Left ventricle myocardium inferior (tissue), 1 donor: ENCODE data around the gene TMEM214. TPM values are rescaled to one million over a fixed set of nuclear protein-coding genes. Genes with fewer than 3 reads are reported as not detected.

ENCODE experiments used
- DNase-seq: peaks from one replicate; pipeline ENCODE4 v3.0.0-alpha.2; 2020
- H3K27ac ChIP-seq: fragments of 200-600 bp; replicated peaks from 2 replicates; pipeline ENCODE4 v1.8.0; 2021
- H3K27me3 ChIP-seq: fragments of 200-600 bp; 2 replicates; pipeline ENCODE4 v1.8.0; 2021; ENCODE audit warnings: low read depth
- H3K36me3 ChIP-seq: fragments of 200-600 bp; 2 replicates; pipeline ENCODE4 v1.8.0; 2021
- H3K4me1 ChIP-seq: fragments of 200-600 bp; 2 replicates; pipeline ENCODE4 v1.8.0; 2021
- H3K4me3 ChIP-seq: fragments of 200-600 bp; 2 replicates; pipeline ENCODE4 v1.8.0; 2021; ENCODE audit warnings: mild to moderate bottlenecking, moderate library complexity
- H3K9me3 ChIP-seq: fragments of 200-600 bp; replicated peaks from 2 replicates; pipeline ENCODE4 v1.8.0; 2021
- intact Hi-C: fragments of 100-400 bp; cut with micrococcal nuclease; formaldehyde crosslinking; loops from one replicate; pipeline ENCODE4 v1.11.0; 2022
- total RNA-seq: library from RNA; stranded (reverse); fragmentation: NEBNext Ultra II Directional; extraction: Animal tissue kit (Norgen Biotek cat#: 25700); gene quantifications from one replicate; pipeline ENCODE4 v1.2.1, GENCODE V29; 2021
- TF ChIP-seq, protein P1 (sequence below): fragments of 200-600 bp; IDR thresholded peaks from 2 replicates; pipeline ENCODE4 v1.8.0; 2021; ENCODE audit warnings: antibody characterized with exemption, mild to moderate bottlenecking, borderline replicate concordance
- donor health status: DM: no; HTN: yes; CAD: no; lungs with severe emphysema.

Gene TMEM214
- total RNA-seq, 1 donor from 2014 or later = 31.4 TPM

- Histone ChIP-seq H3K27me3 (no peaks in the 10 kb centered on the region), H3K36me3 (no peaks in the 10 kb centered on the region), H3K9me3 (no peaks in the 10 kb centered on the region), H3K4me3 (no peak overlapping the region), H3K4me1 (peaks cover 2% of the 10 kb centered on the region), H3K27ac (no peak overlapping the region)
- intact Hi-C loops = no loop called here
- TF ChIP-seq, protein P1, sequence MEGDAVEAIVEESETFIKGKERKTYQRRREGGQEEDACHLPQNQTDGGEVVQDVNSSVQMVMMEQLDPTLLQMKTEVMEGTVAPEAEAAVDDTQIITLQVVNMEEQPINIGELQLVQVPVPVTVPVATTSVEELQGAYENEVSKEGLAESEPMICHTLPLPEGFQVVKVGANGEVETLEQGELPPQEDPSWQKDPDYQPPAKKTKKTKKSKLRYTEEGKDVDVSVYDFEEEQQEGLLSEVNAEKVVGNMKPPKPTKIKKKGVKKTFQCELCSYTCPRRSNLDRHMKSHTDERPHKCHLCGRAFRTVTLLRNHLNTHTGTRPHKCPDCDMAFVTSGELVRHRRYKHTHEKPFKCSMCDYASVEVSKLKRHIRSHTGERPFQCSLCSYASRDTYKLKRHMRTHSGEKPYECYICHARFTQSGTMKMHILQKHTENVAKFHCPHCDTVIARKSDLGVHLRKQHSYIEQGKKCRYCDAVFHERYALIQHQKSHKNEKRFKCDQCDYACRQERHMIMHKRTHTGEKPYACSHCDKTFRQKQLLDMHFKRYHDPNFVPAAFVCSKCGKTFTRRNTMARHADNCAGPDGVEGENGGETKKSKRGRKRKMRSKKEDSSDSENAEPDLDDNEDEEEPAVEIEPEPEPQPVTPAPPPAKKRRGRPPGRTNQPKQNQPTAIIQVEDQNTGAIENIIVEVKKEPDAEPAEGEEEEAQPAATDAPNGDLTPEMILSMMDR = no peak
- DNase-seq = no peak
Observed at GRCh38 chr2:26988058-26988860, 44.5 kb upstream of the TMEM214 start.

GRCh38 chr2:26989156-26989555, 43.6 kb upstream of the TMEM214 start:
- Histone ChIP-seq H3K27me3 (no peaks in the 10 kb centered on the region), H3K4me3 (no peak overlapping the region), H3K4me1 (no peaks in the 10 kb centered on the region), H3K9me3 (no peaks in the 10 kb centered on the region), H3K27ac (no peak overlapping the region), H3K36me3 (no peaks in the 10 kb centered on the region)
- TF ChIP-seq, protein P1 = no peak
- DNase-seq = no peak
- intact Hi-C loops = no loop called here

DNA sequence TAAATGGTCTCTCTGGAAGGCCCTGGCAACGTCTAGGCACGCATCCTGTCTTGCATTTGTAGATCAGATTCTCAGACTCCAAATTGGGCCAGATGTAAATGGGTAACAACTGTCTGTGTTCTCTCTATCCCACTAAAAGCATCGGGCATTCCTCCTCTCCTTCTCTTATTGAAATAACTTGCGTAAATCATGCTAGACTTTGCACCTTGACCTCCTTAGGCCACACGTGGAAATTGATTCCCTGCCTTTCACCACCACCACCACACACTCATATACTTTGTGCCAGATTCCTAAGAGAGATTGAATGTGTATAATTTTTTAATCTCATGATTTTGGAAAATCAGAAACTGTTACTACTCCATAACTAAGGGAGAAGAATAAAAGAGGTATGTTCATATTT, 41.0 kb upstream of the TMEM214 start:
- Histone ChIP-seq H3K4me1 (no peaks in the 10 kb centered on the region), H3K9me3 (no peaks in the 10 kb centered on the region), H3K36me3 (no peaks in the 10 kb centered on the region), H3K4me3 (no peak overlapping the region), H3K27me3 (no peaks in the 10 kb centered on the region), H3K27ac (no peak overlapping the region)
- DNase-seq = no peak
- intact Hi-C loops = no loop called here
- TF ChIP-seq, protein P1 = no peak

GRCh38 chr2:26993768-26994167, 39.0 kb upstream of the TMEM214 start:
- no peaks in the 10 kb centered on the region for H3K27me3 ChIP-seq
- intact Hi-C loops = no loop called here
- H3K36me3 ChIP-seq = no peaks in the 10 kb centered on the region
- DNase-seq = no peak
- TF ChIP-seq, protein P1 = no peak
- H3K27ac ChIP-seq = no peak overlapping the region
- H3K4me3 ChIP-seq = no peak overlapping the region
- no peaks in the 10 kb centered on the region for H3K9me3 ChIP-seq
- H3K4me1 ChIP-seq = no peaks in the 10 kb centered on the region

- H3K27ac ChIP-seq = no peak overlapping the region
- no peaks in the 10 kb centered on the region for H3K27me3 ChIP-seq
- H3K36me3 ChIP-seq = no peaks in the 10 kb centered on the region
- no peak overlapping the region for H3K4me3 ChIP-seq
- DNase-seq = no peak
- no peaks in the 10 kb centered on the region for H3K9me3 ChIP-seq
- TF ChIP-seq, protein P1 = no peak
- intact Hi-C loops = no loop called here
- H3K4me1 ChIP-seq = no peaks in the 10 kb centered on the region
Observed at GRCh38 chr2:26994983-26995382, 37.8 kb upstream of the TMEM214 start.
